Esophagus muscularis mucosa (tissue), 4 donors: Measurements from ENCODE around the gene SETBP1. TPM values are rescaled to one million over a fixed set of nuclear protein-coding genes. Genes with fewer than 3 reads are reported as not detected.
A peak's percentile ranks its signal among the peaks of the same experiment; 100 is the strongest.

ENCODE experiments used
- DNase-seq: peaks from one replicate; pipeline ENCODE4 v3.0.0-alpha.2; 2017; ENCODE audit errors: extremely low spot score
- H3K27ac ChIP-seq, 4 donors: fragments of 200-600 bp; sonication (generic); replicated peaks in 1 of 4; 1 replicate in 3 of 4; 2 replicates in 1 of 4; pipeline ENCODE4 v1.5.1; 2016 to 2019; ENCODE audit warnings: mild to moderate bottlenecking in 1 of 4
- H3K27me3 ChIP-seq, 4 donors: fragments of 200-600 bp; sonication (generic); one replicate each; pipeline versions ENCODE4 v1.5.1 to v1.6.0; 2016 to 2019
- H3K36me3 ChIP-seq, 4 donors: fragments of 200-600 bp; sonication (generic); one replicate each; pipeline ENCODE4 v1.5.1; 2016 to 2019
- H3K4me1 ChIP-seq, 4 donors: fragments of 200-600 bp; sonication (generic); one replicate each; pipeline ENCODE4 v1.5.1; 2016 to 2019
- H3K4me3 ChIP-seq, 4 donors: fragments of 200-600 bp; sonication (generic); 1 replicate in 2 of 4; 2 replicates in 2 of 4; pipeline ENCODE4 v1.5.1; 2016 to 2019; ENCODE audit warnings: mild to moderate bottlenecking in 4 of 4, moderate library complexity in 1 of 4
- H3K9me3 ChIP-seq, 4 donors: fragments of 200-600 bp; sonication (generic); 1 replicate in 3 of 4; 2 replicates in 1 of 4; pipeline ENCODE4 v1.5.1; 2016 to 2019
- CTCF ChIP-seq, 3 experiments: fragments of 200-600 bp in 2 of 3; fragments of 450-650 bp in 1 of 3; sonication (generic) in 2 of 3; IDR thresholded peaks; one replicate each; pipeline ENCODE4 v1.5.1; 2017 to 2019; ENCODE audit warnings: antibody characterized with exemption in 3 of 3, mild to moderate bottlenecking in 2 of 3, moderate library complexity in 1 of 3
- EP300 ChIP-seq: sonication (generic); formaldehyde crosslinking; IDR thresholded peaks from one replicate; pipeline ENCODE4 v1.6.1; 2017; ENCODE audit warnings: antibody characterized with exemption
- POLR2A ChIP-seq: fragments of 450-650 bp; IDR thresholded peaks from one replicate; pipeline ENCODE4 v1.6.1; 2017; ENCODE audit warnings: antibody characterized with exemption, moderate library complexity, mild to moderate bottlenecking, low read depth
- POLR2AphosphoS5 ChIP-seq, 2 donors: sonication (generic); formaldehyde crosslinking; IDR thresholded peaks; one replicate each; pipeline ENCODE4 v1.6.1; 2017; ENCODE audit warnings: antibody characterized with exemption in 2 of 2
- WGBS: methylation state at CpG from one replicate; pipeline ENCODE4 v1.1.5; 2018; 5-methylcytosine and 5-hydroxymethylcytosine counted together
- intact Hi-C: fragments of 100-400 bp; cut with DNase I; formaldehyde crosslinking; loops from one replicate; pipeline ENCODE4 v1.15.1; 2023
- total RNA-seq, 4 donors: library from RNA; depleted of rRNA; stranded (reverse); fragments of >200 nt; gene quantifications; one replicate each; pipeline versions ENCODE4 v1.1.0 to v1.2.1, GENCODE V29; 2016

The SETBP1 gene
- total RNA-seq, 4 donors from 2014 or later, result 40.9 to 86.5 (median 65.1) TPM

DNA sequence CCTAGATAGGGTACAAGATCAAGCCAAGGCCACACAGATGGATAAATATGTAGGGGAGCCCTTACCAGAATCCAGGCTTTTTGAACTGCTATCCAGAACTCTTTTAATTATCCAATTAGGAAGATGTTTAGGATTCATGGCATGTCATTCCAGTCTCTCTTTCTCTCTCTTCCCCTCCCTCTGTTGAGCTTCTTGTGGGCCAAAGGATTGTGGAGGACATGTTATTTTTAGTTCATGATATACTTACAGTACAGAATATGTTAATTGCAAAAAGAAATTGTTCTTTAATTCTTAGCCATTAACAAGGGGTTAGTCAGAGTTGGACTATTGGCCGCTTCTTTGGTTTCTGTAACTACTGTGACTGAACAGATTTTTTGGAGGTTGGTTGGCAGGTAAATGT lies 113.0 kb downstream of the SETBP1 start:
- Histone ChIP-seq H3K36me3 (no peaks in the 10 kb centered on the region), H3K9me3 (no peaks in the 10 kb centered on the region), H3K27me3 (no peaks in the 10 kb centered on the region), H3K27ac (peak overlapping the region; percentile 78 to 84 (median 78)), H3K4me1 (peaks cover 43 to 66% (median 63%) of the 10 kb centered on the region in 4 donors), H3K4me3 (no peak overlapping the region)
- intact Hi-C loops, result no loop called here
- WGBS, result 83% methylated on average over 1 of the region's 1 CpG
- no peak for DNase-seq
- TF ChIP-seq POLR2A (no peak), EP300 (no peak), CTCF (IDR thresholded peaks at IDR 0.05) (no peak), POLR2AphosphoS5 (IDR thresholded peaks at IDR 0.05) (no peak)

- TF ChIP-seq CTCF (IDR thresholded peaks at IDR 0.05) (no peak), POLR2AphosphoS5 (IDR thresholded peaks at IDR 0.05) (no peak), POLR2A (no peak), EP300 (no peak)
- H3K4me3 ChIP-seq, result no peak overlapping the region
- H3K27ac ChIP-seq, result no peak overlapping the region
- 94% methylated on average over 4 of the region's 4 CpGs for WGBS
- intact Hi-C loops, result no loop called here
- no peaks in the 10 kb centered on the region for H3K27me3 ChIP-seq
- no peaks in the 10 kb centered on the region for H3K9me3 ChIP-seq
- peaks cover 45 to 56% (median 47%) of the 10 kb centered on the region in 4 donors for H3K4me1 ChIP-seq
- DNase-seq, result no peak
- H3K36me3 ChIP-seq, result peaks cover 0 to 2% (median 0%) of the 10 kb centered on the region in 4 donors
Observed at GRCh38 chr18:44795241-44795640, 114.6 kb downstream of the SETBP1 start.

GRCh38 chr18:44796429-44797428 lies 116.0 kb downstream of the SETBP1 start:
- DNase-seq, result no peak
- Histone ChIP-seq H3K27me3 (no peaks in the 10 kb centered on the region), H3K27ac (peak overlapping the region in 1 of 4 donors; percentile 30), H3K4me3 (no peak overlapping the region), H3K4me1 (peaks cover 30 to 49% (median 36%) of the 10 kb centered on the region in 4 donors), H3K36me3 (peaks cover 0 to 5% (median 3%) of the 10 kb centered on the region in 4 donors), H3K9me3 (no peaks in the 10 kb centered on the region)
- intact Hi-C loops, result no loop called here
- TF ChIP-seq POLR2AphosphoS5 (IDR thresholded peaks at IDR 0.05) (no peak), EP300 (no peak), CTCF (IDR thresholded peaks at IDR 0.05) (no peak), POLR2A (no peak)
- 96% methylated on average over 6 of the region's 6 CpGs for WGBS

DNA sequence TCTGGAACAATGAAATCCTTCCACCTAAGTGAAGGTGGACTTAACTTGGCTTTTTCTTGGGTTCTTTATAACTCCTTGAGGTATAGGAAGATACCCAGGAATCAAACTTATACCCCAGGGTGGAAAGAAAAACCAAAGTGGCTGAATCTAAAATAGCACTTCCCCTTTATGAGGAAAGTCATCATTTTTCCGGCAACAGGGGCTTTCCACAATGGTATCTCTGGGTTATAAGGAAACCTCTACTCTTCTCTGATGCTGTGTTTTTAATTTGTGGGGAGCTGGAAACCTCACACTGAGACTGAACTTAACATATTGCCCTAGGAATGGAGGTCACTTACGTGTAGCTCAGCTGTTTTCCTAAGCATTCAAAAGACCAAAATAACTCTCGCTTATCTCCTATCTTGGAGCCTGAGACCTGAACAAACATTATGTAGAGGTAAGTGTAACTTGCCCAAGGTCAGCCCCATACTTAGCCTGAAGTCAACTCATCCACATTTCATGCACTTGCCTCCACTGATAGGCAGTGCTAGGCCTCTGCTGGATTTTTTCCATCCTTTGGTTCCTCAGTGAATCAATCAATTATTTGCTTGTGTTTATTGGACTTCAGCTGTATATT lies 117.9 kb downstream of the SETBP1 start:
- intact Hi-C loops, result no loop called here
- DNase-seq, result no peak
- no peak for TF ChIP-seq POLR2AphosphoS5 (IDR thresholded peaks at IDR 0.05)
- TF ChIP-seq CTCF (IDR thresholded peaks at IDR 0.05), result no peak
- no peak for TF ChIP-seq EP300
- no peak for TF ChIP-seq POLR2A
- peaks cover 12 to 49% (median 35%) of the 10 kb centered on the region in 4 donors for H3K4me1 ChIP-seq
- H3K4me3 ChIP-seq, result no peak overlapping the region
- no peaks in the 10 kb centered on the region for H3K9me3 ChIP-seq
- H3K36me3 ChIP-seq, result peaks cover 0 to 5% (median 3%) of the 10 kb centered on the region in 4 donors
- no peak overlapping the region for H3K27ac ChIP-seq
- no peaks in the 10 kb centered on the region for H3K27me3 ChIP-seq
- WGBS, result 77% methylated on average over 3 of the region's 3 CpGs
